Measurements from ENCODE around the gene PRSS53. TPM values are rescaled to one million over a fixed set of nuclear protein-coding genes. Genes with fewer than 3 reads are reported as not detected.

Gene PRSS53
- total RNA-seq, 1 experiment from 2014 or later = 4.4 TPM

- BruUV-seq (replicated peaks) = no TSS peak
- ChIA-PET CTCF (interaction anchor here (0.6 to 0.7 kb wide), 2 partner anchors 8 to 53 kb away, joined by 3 to 4 read pairs; no protein-coding TSS in a partner anchor), POLR2A (interaction anchor here (0.9 to 1.0 kb wide), 3 partner anchors 8 to 34 kb away, joined by 3 to 4 read pairs (median 3); no protein-coding TSS in a partner anchor)
- Mint-ChIP-seq H3K27me3 (ENCODE audit: insufficient read depth, unreplicated experiment) (no peaks in the 10 kb centered on the region), H3K27ac (ENCODE audit: low read depth, unreplicated experiment) (peak overlapping the region; percentile 27), H3K9me3 (ENCODE audit: unreplicated experiment) (no peaks in the 10 kb centered on the region), H3K36me3 (ENCODE audit: insufficient read depth, unreplicated experiment) (peaks cover 84% of the 10 kb centered on the region), H3K4me1 (ENCODE audit: insufficient read depth, unreplicated experiment) (no peaks in the 10 kb centered on the region), H3K4me3 (ENCODE audit: unreplicated experiment) (no peak overlapping the region)
- intact Hi-C loops (cut with micrococcal nuclease) = no loop called here
- no peak for DNase-seq (ENCODE audit: unreplicated experiment)
- TF ChIP-seq, protein P1, sequence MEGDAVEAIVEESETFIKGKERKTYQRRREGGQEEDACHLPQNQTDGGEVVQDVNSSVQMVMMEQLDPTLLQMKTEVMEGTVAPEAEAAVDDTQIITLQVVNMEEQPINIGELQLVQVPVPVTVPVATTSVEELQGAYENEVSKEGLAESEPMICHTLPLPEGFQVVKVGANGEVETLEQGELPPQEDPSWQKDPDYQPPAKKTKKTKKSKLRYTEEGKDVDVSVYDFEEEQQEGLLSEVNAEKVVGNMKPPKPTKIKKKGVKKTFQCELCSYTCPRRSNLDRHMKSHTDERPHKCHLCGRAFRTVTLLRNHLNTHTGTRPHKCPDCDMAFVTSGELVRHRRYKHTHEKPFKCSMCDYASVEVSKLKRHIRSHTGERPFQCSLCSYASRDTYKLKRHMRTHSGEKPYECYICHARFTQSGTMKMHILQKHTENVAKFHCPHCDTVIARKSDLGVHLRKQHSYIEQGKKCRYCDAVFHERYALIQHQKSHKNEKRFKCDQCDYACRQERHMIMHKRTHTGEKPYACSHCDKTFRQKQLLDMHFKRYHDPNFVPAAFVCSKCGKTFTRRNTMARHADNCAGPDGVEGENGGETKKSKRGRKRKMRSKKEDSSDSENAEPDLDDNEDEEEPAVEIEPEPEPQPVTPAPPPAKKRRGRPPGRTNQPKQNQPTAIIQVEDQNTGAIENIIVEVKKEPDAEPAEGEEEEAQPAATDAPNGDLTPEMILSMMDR (IDR thresholded peaks at IDR 0.05; ENCODE audit: unreplicated experiment) = no peak
Measured at GRCh38 chr16:31038993-31039392, 49.8 kb downstream of the PRSS53 start.

DNA sequence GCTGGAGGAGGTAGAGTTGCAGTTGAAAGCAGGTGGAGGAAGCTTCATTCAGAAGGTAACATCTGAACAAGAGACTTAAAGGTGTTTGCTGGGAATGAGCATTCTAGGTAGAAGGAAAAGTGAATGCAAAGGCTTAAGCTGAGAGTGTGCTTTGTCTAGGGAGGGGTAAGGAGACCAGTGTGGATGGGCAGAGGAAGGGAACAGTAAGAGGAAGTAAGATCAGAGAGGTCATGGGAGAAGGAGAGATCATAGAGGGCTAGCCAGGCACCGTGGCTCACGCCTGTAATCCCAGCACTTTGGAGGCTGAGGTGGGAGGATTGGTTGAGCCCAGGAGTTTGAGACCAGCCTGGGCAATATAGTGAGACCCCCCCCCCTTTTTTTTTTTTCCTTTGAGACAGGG is 52.1 kb downstream of the PRSS53 start:
- Mint-ChIP-seq H3K4me3 (ENCODE audit: unreplicated experiment) (no peak overlapping the region), H3K27me3 (ENCODE audit: insufficient read depth, unreplicated experiment) (no peaks in the 10 kb centered on the region), H3K9me3 (ENCODE audit: unreplicated experiment) (no peaks in the 10 kb centered on the region), H3K27ac (ENCODE audit: low read depth, unreplicated experiment) (no peak overlapping the region), H3K36me3 (ENCODE audit: insufficient read depth, unreplicated experiment) (peaks cover 74% of the 10 kb centered on the region), H3K4me1 (ENCODE audit: insufficient read depth, unreplicated experiment) (no peaks in the 10 kb centered on the region)
- BruUV-seq (replicated peaks) = no TSS peak
- ChIA-PET CTCF (interaction anchor here (1.2 kb wide), 1 partner anchor 14 kb away, joined by 7 read pairs; no protein-coding TSS in a partner anchor), POLR2A (no interaction called here)
- no peak for DNase-seq (ENCODE audit: unreplicated experiment)
- intact Hi-C loops (cut with micrococcal nuclease) = no loop called here
- TF ChIP-seq, protein P1 (IDR thresholded peaks at IDR 0.05; ENCODE audit: unreplicated experiment) = no peak

GRCh38 chr16:31033709-31034492 is 54.8 kb downstream of the PRSS53 start:
- BruUV-seq (replicated peaks) = TSS peak; percentile 63
- POLR2A ChIA-PET = interaction anchor here (0.6 to 4.4 kb wide), 20 partner anchors 11 to 420 kb away, joined by 3 to 52 read pairs (median 4); partner anchors contain the start of genes HSD3B7, KAT8, VKORC1 and ZNF646
- H3K4me1 Mint-ChIP-seq (ENCODE audit: insufficient read depth, unreplicated experiment) = no peaks in the 10 kb centered on the region
- no peaks in the 10 kb centered on the region for H3K9me3 Mint-ChIP-seq (ENCODE audit: unreplicated experiment)
- intact Hi-C loops (cut with micrococcal nuclease) = loop anchor here (1.0 to 5.0 kb wide), 5 partner anchors 18 to 418 kb away; no protein-coding TSS in a partner anchor
- peak overlapping the region; percentile 91 for H3K4me3 Mint-ChIP-seq (ENCODE audit: unreplicated experiment)
- peaks cover 46% of the 10 kb centered on the region for H3K36me3 Mint-ChIP-seq (ENCODE audit: insufficient read depth, unreplicated experiment)
- peak overlapping the region; percentile 84 for H3K27ac Mint-ChIP-seq (ENCODE audit: low read depth, unreplicated experiment)
- peak; percentile 87 for DNase-seq (ENCODE audit: unreplicated experiment)
- TF ChIP-seq, protein P1 (IDR thresholded peaks at IDR 0.05; ENCODE audit: unreplicated experiment) = no peak
- CTCF ChIA-PET = interaction anchor here (0.6 to 0.9 kb wide), 3 partner anchors 12 to 108 kb away, joined by 3 read pairs; no protein-coding TSS in a partner anchor
- H3K27me3 Mint-ChIP-seq (ENCODE audit: insufficient read depth, unreplicated experiment) = no peaks in the 10 kb centered on the region

Other genes with a start within 250 kb of the PRSS53 start
- gene BCL7C, start 194.9 kb downstream of the PRSS53 start, total RNA-seq (2022) = 32.0 and 33.9 TPM in 2 replicates
- gene CTF1, start 192.3 kb downstream of the PRSS53 start, total RNA-seq (2022) = 3.6 and 4.1 TPM in 2 replicates
- gene FBXL19, start 165.4 kb downstream of the PRSS53 start, total RNA-seq (2022) = 18.0 and 23.4 TPM in 2 replicates
- gene ORAI3, start 139.9 kb downstream of the PRSS53 start, total RNA-seq (2022) = 16.2 and 21.2 TPM in 2 replicates
- gene SETD1A, start 131.2 kb downstream of the PRSS53 start, total RNA-seq (2022) = 15.0 and 15.8 TPM in 2 replicates
- 5.0 and 5.3 TPM in 2 replicates for gene HSD3B7, start 103.7 kb downstream of the PRSS53 start, total RNA-seq (2022)
- gene STX1B, start 78.3 kb downstream of the PRSS53 start, total RNA-seq (2022) = 0.42 and 0.91 TPM in 2 replicates
- 66.7 and 89.2 TPM in 2 replicates for gene STX4, start 55.4 kb downstream of the PRSS53 start, total RNA-seq (2022)
- 11.9 and 15.1 TPM in 2 replicates for gene ZNF668, start 14.7 kb downstream of the PRSS53 start, total RNA-seq (2022)
- 12.6 and 15.2 TPM in 2 replicates for gene ZNF646, start 14.5 kb downstream of the PRSS53 start, total RNA-seq (2022)
- 64.7 and 66.3 TPM in 2 replicates for gene VKORC1, start 5.9 kb upstream of the PRSS53 start, total RNA-seq (2022)
- 31.7 and 41.0 TPM in 2 replicates for gene BCKDK, start 19.4 kb upstream of the PRSS53 start, total RNA-seq (2022)
- 42.0 and 45.8 TPM in 2 replicates for gene KAT8, start 28.7 kb upstream of the PRSS53 start, total RNA-seq (2022)
- gene PRSS8, start 46.8 kb upstream of the PRSS53 start, total RNA-seq (2022) = 24.6 and 32.6 TPM in 2 replicates
- 0.49 and 1.0 TPM in 2 replicates for gene PRSS36, start 61.1 kb upstream of the PRSS53 start, total RNA-seq (2022)
- 451 and 481 TPM in 2 replicates for gene FUS, start 91.2 kb upstream of the PRSS53 start, total RNA-seq (2022)
- gene PYCARD, start 113.8 kb upstream of the PRSS53 start, total RNA-seq (2022) = 0.47 and 0.76 TPM in 2 replicates
- gene TRIM72, start 125.2 kb upstream of the PRSS53 start, total RNA-seq (2022) = not detected in 2 replicates
- not detected in 2 replicates for gene PYDC1, start 128.2 kb upstream of the PRSS53 start, total RNA-seq (2022)
- gene ITGAM, start 171.0 kb upstream of the PRSS53 start, total RNA-seq (2022) = 0.76 TPM in 1 of 2 replicates, not detected in the other